Measurements from ENCODE around the gene ARHGDIA.

Gene ARHGDIA

DNA sequence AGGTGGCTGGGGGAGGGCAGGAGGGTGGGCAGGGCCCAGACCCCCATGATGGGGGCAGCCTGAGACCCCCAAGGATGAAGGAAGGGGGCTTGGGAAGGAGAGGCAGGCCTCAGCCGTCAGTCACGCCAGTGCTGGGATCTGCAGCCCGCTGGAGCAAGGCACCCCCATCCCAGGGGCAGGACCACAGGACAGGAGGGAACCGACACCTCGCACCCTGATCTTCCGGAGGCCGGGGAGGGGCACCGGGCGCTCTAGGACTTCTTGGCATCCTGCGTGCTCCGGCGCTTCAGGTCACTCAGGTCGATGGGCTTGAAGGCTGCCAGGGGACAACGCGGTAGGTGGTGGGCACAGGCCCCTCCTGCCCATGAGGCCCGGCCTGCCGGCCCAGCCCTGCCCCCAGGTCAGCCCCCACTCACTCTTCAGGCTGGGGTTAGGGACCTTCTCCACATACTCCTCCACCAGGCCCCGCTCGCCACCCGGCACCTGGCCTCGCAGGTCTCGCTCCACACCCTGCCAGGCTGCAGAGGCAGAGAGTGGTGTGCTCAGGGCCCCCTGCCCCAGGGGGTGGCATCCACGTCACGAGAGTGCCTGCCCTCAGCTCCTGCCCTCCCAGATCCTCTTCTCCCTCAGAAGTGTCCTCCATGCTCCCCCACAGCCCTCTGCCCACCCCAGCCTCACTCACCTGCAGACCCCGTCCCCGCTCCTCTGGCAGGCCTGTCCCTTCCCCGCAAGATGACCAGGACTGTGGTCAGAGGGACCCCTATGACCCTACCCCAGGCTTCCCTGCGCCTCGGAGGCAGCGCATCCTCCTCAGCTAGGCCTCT lies 47.9 kb downstream of the ARHGDIA start:
- ATAC-seq (no peak), DNase-seq (no peak)

DNA sequence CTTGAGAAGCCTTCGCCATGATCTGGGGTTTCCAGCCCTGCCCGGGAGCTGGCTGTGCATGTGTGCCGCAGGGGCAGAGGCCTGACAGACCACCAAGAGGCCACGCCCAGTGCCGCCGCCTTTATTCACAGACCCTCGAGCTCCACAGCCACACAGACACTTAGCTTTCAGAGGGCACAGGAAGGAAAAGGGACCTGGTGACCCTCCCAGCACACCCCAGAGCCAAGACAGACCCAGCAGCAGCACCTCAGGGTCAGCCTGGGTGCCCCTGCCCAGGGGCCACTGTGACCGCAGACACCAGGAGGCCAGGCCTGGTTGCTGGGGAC lies 48.9 kb downstream of the ARHGDIA start:
- ATAC-seq = no peak

DNA sequence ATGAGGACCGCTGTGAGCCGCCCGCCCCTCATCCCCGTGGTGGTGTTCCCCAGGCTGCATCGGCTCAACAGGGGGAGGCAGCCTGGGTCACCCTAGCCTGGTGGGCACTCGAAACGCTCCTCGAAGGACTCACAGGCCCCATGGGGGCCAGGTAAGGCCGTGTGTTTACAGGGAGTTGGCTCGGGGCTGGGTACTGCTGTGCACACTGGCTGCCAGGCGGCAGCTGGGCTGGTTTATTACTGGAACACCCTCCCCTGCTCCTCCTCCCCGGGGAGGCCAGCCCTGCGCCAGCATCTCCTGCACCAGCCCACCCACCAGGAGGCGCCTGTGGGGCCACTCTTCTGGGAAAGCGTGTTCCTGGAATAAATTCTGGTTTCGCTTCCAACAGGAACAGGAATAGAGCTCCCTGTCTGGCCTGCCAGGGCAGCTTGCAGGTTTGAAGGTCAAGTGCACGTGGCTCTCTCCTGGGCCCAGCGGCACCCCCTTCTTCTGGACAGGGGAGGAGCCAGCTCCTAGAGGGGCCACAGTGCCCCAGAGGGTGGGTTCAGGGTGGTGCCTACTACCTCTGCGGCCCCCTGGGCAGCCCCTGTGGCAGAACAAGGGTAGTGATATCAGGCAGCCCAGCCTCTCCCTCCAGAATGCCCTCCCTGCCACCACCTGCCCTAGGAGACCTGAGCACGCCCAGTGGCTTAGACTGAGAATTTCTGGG lies 49.4 kb downstream of the ARHGDIA start:
- ATAC-seq (peak; percentile 33), DNase-seq (peak; percentile 37)

More for the DNA sequence above, 48.9 kb downstream of the ARHGDIA start:
- DNase-seq = no peak

DNA sequence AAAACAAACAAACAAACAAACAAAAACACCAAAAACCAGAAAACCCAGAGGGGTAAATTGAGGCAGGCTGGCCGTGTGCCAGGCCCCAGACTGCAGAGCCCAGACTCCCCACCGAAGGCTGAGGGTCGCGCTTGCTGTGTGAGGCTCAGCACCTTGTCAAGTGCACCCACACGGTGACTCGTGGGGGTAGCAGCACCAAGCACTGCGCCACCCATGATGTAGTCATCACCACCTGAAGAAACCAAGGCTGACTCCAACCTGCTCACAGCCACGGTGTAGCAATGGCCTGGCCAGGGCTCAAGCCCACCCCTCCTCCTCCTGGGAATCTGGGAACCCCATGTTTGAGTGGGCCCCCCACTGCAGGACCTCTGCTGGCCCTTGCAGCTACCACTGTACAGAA lies 50.0 kb downstream of the ARHGDIA start:
- no peak for DNase-seq
- ATAC-seq = peak; percentile 20

DNA sequence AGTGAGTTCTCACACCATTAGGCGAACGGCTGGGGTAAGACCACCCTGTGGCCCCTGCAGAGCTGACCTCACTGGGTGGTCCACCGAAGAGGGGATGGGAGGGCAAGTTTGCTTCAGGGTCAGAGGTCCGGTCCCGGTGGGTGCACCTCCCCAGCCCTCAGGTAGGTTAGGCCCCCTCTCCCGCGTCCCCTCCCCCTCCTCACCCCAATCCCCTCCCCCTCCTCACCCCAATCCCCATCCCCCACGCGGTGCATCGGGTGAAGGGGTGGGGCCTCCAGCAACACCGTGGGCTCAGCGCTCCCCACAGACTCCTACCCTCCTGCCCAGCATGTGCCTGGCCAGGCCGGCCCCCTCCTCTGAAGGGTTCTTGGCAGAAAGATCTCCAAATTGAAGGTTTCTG lies 51.4 kb downstream of the ARHGDIA start:
- DNase-seq (no peak), ATAC-seq (no peak)

DNA sequence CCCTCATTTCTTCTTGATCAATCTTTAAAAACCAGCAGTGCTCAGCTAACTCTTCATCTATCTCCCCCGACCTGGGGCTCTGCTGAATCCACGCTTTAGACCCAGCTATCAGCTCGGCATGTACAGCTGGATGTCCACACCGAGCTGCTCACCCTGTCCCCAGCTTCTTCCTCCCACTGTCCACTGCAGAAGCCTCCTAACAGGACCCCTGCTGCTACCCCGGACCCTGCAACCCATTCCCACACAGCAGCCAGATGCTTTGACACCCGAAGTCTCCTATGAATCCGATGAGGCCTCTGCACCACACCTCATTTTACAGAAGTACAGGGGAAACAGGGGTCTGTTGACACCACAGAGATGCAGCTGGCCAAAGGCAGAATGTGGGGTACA lies 53.4 kb downstream of the ARHGDIA start:
- ATAC-seq (no peak), DNase-seq (no peak)

All from stimulated activated naive CD8-positive, alpha-beta T cell treated with anti-CD3 and anti-CD28 coated beads, Interleukin-15, Interleukin-2, amounts not matched to agents 100 U/mL and 50 U/mL, for 24 hours (primary cell).